CD4-positive, CD25-positive, alpha-beta regulatory T cell (primary cell): Measurements from ENCODE around the gene RASGRF1. TPM values are rescaled to one million over a fixed set of nuclear protein-coding genes. Genes with fewer than 3 reads are reported as not detected.

ENCODE experiments used
- ATAC-seq, 2 donors: fragments of 150-1000 bp; cut with Tn5 transposase; one replicate each; pipeline ENCODE4 v1.10.0; 2021; ENCODE audit warnings: low read depth in 2 of 2, moderate number of reproducible peaks in 2 of 2, moderate library complexity in 1 of 2
- DNase-seq, 3 donors: peaks; one replicate each; pipeline versions ENCODE4 v3.0.0 to v3.0.0-alpha.2; 2012 to 2022; ENCODE audit warnings: mixed read lengths in 1 of 3
- H3K27ac ChIP-seq: one replicate; pipeline ENCODE4 v1.7.0; 2013; ENCODE audit warnings: mild to moderate bottlenecking, low read length; ENCODE audit not compliant: insufficient read depth, poor library complexity, severe bottlenecking
- H3K27me3 ChIP-seq: one replicate; pipeline ENCODE4 v1.7.0; 2013; ENCODE audit warnings: low read length; ENCODE audit not compliant: control insufficient read depth, insufficient read depth
- H3K36me3 ChIP-seq: one replicate; pipeline ENCODE4 v1.7.0; 2013; ENCODE audit warnings: mild to moderate bottlenecking, low read length, moderate library complexity; ENCODE audit not compliant: control insufficient read depth, insufficient read depth
- H3K4me1 ChIP-seq: 2 replicates; pipeline ENCODE4 v1.7.0; 2013; ENCODE audit warnings: mild to moderate bottlenecking, low read length; ENCODE audit not compliant: insufficient read depth, control insufficient read depth, poor library complexity, severe bottlenecking
- H3K4me3 ChIP-seq: one replicate; pipeline ENCODE4 v1.7.0; 2013; ENCODE audit warnings: low read depth, mild to moderate bottlenecking, low read length, moderate library complexity
- H3K9me3 ChIP-seq, 2 experiments: 1 replicate in 1 of 2; 2 replicates in 1 of 2; pipeline ENCODE4 v1.7.0; 2013; ENCODE audit warnings: low read length in 2 of 2, mild to moderate bottlenecking in 1 of 2, moderate library complexity in 1 of 2; ENCODE audit not compliant: control insufficient read depth in 2 of 2
- H3K27ac Mint-ChIP-seq, 3 donors: one replicate each; pipeline ENCODE4 v1.8.0; 2020 to 2022; ENCODE audit warnings: mild to moderate bottlenecking in 3 of 3, mixed read lengths in 3 of 3, moderate library complexity in 2 of 3
- H3K27me3 Mint-ChIP-seq: one replicate; pipeline ENCODE4 v1.8.0; 2022; ENCODE audit warnings: mild to moderate bottlenecking, mixed read lengths
- H3K36me3 Mint-ChIP-seq: one replicate; pipeline ENCODE4 v1.8.0; 2020; ENCODE audit warnings: mixed read lengths
- H3K4me1 Mint-ChIP-seq, 4 donors: one replicate each; pipeline ENCODE4 v1.8.0; 2020 to 2022; ENCODE audit warnings: mixed read lengths in 4 of 4, mild to moderate bottlenecking in 1 of 4
- H3K4me3 Mint-ChIP-seq, 4 donors: one replicate each; pipeline ENCODE4 v1.8.0; 2020 to 2022; ENCODE audit warnings: mild to moderate bottlenecking in 4 of 4, mixed read lengths in 4 of 4, moderate library complexity in 3 of 4
- H3K9me3 Mint-ChIP-seq, 7 donors: one replicate each; pipeline ENCODE4 v1.8.0; 2020 to 2022; ENCODE audit warnings: mixed read lengths in 7 of 7, mild to moderate bottlenecking in 3 of 7, moderate library complexity in 2 of 7
- polyA plus RNA-seq, 4 donors: library from polyadenylated mRNA; unstranded; fragments of 300-500 nt; fragmentation: Illumina TruSeq; gene quantifications; one replicate each; pipeline ENCODE4 v1.2.3, GENCODE V29; 2021
- total RNA-seq: library from RNA; stranded (reverse); gene quantifications from one replicate; pipeline ENCODE4 v1.2.3, GENCODE V29; 2022

RASGRF1 gene
- total and polyA plus RNA-seq, 5 donors from 2014 or later: not detected

DNA sequence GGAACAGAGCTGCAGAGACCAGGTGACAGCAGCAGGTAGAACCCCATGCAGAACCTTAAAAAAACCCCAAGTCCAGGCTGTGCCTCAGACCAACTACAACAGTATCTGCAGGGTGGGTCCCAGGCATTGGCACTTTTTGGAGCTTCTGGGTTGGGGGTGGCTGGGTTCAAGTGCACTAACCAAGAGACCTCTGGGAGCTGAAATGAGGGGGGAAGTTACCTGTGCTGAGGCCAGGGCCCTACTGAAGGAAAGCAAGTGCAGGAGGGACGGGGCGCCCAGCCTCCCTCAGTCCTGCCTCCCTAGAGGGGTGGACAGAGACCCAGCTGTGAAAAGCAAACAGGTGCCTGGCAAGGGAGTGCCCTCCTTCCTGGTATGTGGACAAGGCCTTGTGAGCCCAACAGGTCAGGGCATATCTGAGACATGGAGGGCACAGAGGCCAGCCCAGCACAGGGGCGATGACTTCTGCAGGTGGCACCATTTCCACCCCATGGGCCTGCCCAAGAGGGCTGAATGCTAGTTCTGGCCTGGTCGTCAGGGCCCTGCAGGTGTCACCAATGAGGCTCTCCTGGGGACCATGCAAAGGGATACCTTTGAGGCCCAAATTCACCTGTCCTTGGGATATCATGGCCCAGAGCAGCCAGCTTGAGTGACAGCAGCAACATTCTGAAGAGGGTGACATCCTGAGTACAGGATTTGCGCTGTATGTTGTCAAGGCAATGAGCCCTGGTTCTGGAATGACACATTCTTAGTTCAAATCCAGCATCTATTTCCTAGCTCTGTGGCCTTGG, 164.4 kb downstream of the RASGRF1 start:
- Histone ChIP-seq H3K36me3 (peaks cover 35% of the 10 kb centered on the region), H3K27me3 (no peaks in the 10 kb centered on the region), H3K4me1 (no peaks in the 10 kb centered on the region), H3K9me3 (no peaks in the 10 kb centered on the region), H3K27ac (no peak overlapping the region), H3K4me3 (no peak overlapping the region)
- DNase-seq (no peak), ATAC-seq (no peak)
- H3K4me1 Mint-ChIP-seq: no peaks in the 10 kb centered on the region
- H3K36me3 Mint-ChIP-seq: peaks cover 25% of the 10 kb centered on the region
- H3K27me3 Mint-ChIP-seq: no peaks in the 10 kb centered on the region
- H3K27ac Mint-ChIP-seq: no peak overlapping the region
- no peaks in the 10 kb centered on the region for H3K9me3 Mint-ChIP-seq
- H3K4me3 Mint-ChIP-seq: no peak overlapping the region

DNA sequence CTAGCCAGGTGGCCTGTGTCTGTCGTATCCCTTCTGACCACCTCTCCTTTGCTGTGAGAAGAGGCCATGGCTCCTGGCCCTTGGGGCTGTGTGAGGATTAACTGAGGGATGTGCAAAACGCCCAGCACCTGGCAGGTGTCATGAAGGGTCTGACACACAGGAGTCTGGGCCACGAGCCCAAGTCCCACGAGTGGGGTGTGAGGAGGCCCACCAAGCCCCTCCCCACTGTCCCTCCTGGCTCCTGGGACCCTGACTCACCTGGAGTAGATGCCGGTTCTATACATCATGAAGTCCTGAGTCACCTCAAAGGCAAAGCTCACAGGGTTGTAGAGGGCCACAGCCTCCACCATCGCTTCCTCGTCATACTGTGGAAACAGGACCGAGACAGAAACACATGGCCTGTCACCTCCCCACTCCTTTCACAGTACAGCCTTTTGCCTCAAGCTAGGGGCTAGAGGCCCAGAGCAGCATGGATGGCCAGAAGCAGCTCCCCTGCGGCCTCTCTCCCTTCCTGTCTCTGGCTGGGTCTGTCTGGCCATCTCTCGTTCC, 165.4 kb downstream of the RASGRF1 start:
- no peak for DNase-seq
- Mint-ChIP-seq H3K36me3 (peaks cover 29% of the 10 kb centered on the region), H3K4me3 (no peak overlapping the region), H3K4me1 (no peaks in the 10 kb centered on the region), H3K27ac (peak overlapping the region in 1 of 3 donors; percentile 54), H3K9me3 (no peaks in the 10 kb centered on the region), H3K27me3 (no peaks in the 10 kb centered on the region)
- Histone ChIP-seq H3K4me1 (no peaks in the 10 kb centered on the region), H3K27ac (no peak overlapping the region), H3K4me3 (no peak overlapping the region), H3K27me3 (no peaks in the 10 kb centered on the region), H3K36me3 (peaks cover 41% of the 10 kb centered on the region), H3K9me3 (no peaks in the 10 kb centered on the region)
- ATAC-seq: no peak

DNA sequence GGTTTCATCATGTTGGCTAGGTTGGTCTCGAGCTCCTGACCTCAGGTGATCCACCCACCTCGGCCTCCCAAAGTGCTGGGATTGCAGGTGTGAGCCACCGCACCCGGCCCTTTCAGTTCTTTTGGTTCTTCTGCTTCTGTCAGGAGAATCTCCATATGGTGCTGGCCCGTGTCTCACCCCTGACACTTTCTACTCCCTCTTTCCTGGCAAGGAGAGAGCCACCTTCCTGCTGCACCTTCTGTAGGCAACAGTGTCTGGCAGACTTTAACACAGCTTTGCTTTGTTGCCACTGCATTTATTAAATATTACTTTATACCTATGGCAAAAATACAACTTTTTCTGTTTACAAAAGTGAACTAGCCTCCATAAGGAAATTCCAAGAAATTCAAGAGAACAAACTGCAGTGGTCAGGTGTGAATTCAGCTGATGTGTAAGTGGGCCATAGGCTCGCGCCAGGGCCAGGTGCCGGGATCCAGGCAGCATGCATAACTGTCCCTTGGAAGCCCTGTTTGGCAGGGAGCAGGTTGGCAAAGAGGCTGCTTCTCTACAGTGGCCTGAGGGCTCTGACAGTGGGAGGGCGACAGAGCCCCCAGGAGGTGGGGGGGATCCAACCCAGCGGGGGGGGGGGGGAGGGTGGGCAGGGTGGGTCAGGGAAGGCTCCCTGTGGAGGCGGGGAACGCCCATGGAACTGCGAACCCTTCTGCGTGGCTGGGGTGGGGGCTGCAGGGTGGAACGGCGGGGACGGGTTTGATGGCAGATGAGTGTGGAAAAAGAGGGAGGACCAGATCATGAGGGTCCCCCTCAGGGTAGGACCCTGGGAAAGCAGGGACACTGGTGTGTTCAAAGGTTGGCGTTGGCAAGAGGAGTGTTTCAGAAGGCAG, 166.9 kb downstream of the RASGRF1 start:
- Histone ChIP-seq H3K27ac (no peak overlapping the region), H3K9me3 (no peaks in the 10 kb centered on the region), H3K36me3 (peaks cover 54% of the 10 kb centered on the region), H3K4me1 (no peaks in the 10 kb centered on the region), H3K27me3 (no peaks in the 10 kb centered on the region), H3K4me3 (no peak overlapping the region)
- Mint-ChIP-seq H3K27me3 (no peaks in the 10 kb centered on the region), H3K4me1 (no peaks in the 10 kb centered on the region), H3K9me3 (no peaks in the 10 kb centered on the region), H3K4me3 (no peak overlapping the region), H3K27ac (peak overlapping the region in 2 of 3 donors; percentile 29 to 60), H3K36me3 (peaks cover 33% of the 10 kb centered on the region)
- DNase-seq (no peak), ATAC-seq (no peak)

DNA sequence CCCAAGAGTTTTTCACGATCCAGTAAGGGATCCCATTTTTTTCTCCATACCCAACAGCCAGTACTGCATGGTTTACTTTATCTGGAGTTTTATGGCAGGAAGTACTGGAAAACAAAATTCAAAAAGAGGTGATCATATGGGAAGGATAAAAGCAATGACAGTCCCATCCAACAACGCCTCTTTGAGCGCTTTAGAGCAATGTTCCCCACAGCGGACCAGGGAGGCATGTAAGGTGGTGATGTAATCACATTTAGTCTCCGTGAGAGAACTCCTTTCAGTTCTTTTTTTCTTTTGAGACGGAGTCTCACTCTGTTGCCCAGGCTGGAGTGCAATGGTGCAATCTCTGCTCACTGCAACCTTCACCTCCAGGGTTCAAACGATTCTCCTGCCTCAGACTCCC, 167.6 kb downstream of the RASGRF1 start:
- Mint-ChIP-seq H3K27me3 (no peaks in the 10 kb centered on the region), H3K36me3 (peaks cover 36% of the 10 kb centered on the region), H3K4me3 (no peak overlapping the region), H3K9me3 (no peaks in the 10 kb centered on the region), H3K27ac (no peak overlapping the region), H3K4me1 (no peaks in the 10 kb centered on the region)
- Histone ChIP-seq H3K27me3 (no peaks in the 10 kb centered on the region), H3K4me1 (no peaks in the 10 kb centered on the region), H3K4me3 (no peak overlapping the region), H3K36me3 (peaks cover 59% of the 10 kb centered on the region), H3K9me3 (no peaks in the 10 kb centered on the region), H3K27ac (no peak overlapping the region)
- DNase-seq: no peak
- no peak for ATAC-seq

DNA sequence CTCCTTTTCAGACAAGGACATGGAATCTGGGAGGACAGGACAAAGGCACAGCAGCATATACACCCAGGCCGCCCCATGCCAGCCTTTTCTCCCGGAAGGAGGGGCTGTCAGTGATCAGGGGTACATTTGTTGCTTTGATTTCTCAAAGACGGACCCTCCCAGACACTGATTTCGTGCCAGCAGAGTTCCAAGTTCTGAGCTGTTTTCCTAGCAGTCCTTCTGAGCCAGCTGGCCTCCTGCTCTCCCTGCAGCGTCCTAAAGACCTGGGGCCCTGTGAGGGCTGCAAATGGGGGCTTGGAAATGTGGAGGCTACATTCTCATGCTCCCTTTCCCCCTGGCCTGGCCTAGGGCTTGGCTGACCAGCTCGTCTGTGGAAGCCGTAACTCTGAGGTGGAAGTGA, 168.1 kb downstream of the RASGRF1 start:
- no peak overlapping the region for H3K27ac ChIP-seq
- Mint-ChIP-seq H3K36me3 (peaks cover 39% of the 10 kb centered on the region), H3K9me3 (no peaks in the 10 kb centered on the region)

DNA sequence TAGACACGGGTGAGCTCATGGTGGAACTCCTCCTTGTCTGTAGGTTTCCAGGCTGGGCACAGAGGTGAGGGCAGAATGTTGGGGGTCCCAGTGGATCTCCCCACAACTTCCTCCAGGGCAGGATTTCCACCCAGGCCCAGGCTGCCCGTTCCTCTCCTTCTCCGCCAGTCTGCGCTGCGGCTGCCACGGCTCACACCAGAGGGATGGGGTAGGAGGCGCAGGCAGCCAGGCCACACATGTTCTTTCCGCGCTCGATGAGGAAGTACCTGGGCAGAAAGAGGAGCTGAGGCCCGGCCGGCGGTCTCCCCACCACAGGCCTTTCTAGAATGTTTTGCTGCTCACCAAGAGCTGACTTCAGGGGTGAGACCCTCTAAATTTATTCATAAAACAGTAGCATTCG, 168.6 kb downstream of the RASGRF1 start:
- ATAC-seq (no peak), DNase-seq (no peak)
- no peaks in the 10 kb centered on the region for H3K9me3 ChIP-seq
- H3K27ac ChIP-seq: no peak overlapping the region
- H3K36me3 ChIP-seq: peaks cover 64% of the 10 kb centered on the region
- Mint-ChIP-seq H3K36me3 (peaks cover 40% of the 10 kb centered on the region), H3K4me3 (no peak overlapping the region), H3K27me3 (no peaks in the 10 kb centered on the region), H3K4me1 (peaks cover 0 to 2% (median under 1%) of the 10 kb centered on the region in 4 donors), H3K27ac (no peak overlapping the region), H3K9me3 (no peaks in the 10 kb centered on the region)
- no peaks in the 10 kb centered on the region for H3K27me3 ChIP-seq
- H3K4me3 ChIP-seq: no peak overlapping the region
- H3K4me1 ChIP-seq: no peaks in the 10 kb centered on the region

More for the DNA sequence above, 168.1 kb downstream of the RASGRF1 start:
- Mint-ChIP-seq H3K4me1 (no peaks in the 10 kb centered on the region), H3K4me3 (no peak overlapping the region), H3K27me3 (no peaks in the 10 kb centered on the region), H3K27ac (no peak overlapping the region)
- H3K36me3 ChIP-seq: peaks cover 63% of the 10 kb centered on the region
- DNase-seq (no peak), ATAC-seq (no peak)
- H3K4me1 ChIP-seq: no peaks in the 10 kb centered on the region
- H3K9me3 ChIP-seq: no peaks in the 10 kb centered on the region
- H3K27me3 ChIP-seq: no peaks in the 10 kb centered on the region
- H3K4me3 ChIP-seq: no peak overlapping the region

DNA sequence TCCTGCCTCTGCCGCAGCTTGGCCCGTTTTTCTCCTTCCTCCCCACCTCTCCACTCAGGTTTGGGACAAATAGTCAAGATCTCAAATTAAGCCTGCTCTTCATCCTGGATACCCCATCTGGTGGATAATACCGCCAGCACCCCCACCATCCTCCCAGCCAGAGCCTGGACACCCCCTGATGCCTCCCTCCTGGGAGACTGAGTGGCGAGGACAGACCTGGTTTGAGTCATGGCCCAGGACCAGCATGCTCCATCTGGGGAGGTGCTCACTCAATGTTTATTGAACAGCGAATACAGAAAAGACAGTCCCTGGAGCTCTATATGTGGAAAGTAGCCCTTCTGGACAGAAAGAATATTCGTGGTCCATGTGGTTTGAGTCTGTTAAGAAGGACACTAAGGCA, 169.1 kb downstream of the RASGRF1 start:
- no peak for DNase-seq
- H3K9me3 Mint-ChIP-seq: no peaks in the 10 kb centered on the region
- no peak overlapping the region for H3K27ac ChIP-seq
- H3K36me3 Mint-ChIP-seq: peaks cover 38% of the 10 kb centered on the region
- H3K27ac Mint-ChIP-seq: no peak overlapping the region
- H3K36me3 ChIP-seq: peaks cover 64% of the 10 kb centered on the region
- no peaks in the 10 kb centered on the region for H3K4me1 ChIP-seq
- H3K9me3 ChIP-seq: no peaks in the 10 kb centered on the region
- no peaks in the 10 kb centered on the region for H3K27me3 ChIP-seq
- H3K27me3 Mint-ChIP-seq: no peaks in the 10 kb centered on the region
- H3K4me1 Mint-ChIP-seq: peaks cover 0 to 5% (median 2%) of the 10 kb centered on the region in 4 donors
- ATAC-seq: no peak
- H3K4me3 ChIP-seq: no peak overlapping the region
- H3K4me3 Mint-ChIP-seq: no peak overlapping the region
